Effector memory CD8-positive, alpha-beta T cell (primary cell): ENCODE measurements around the gene DCTN2.
"Not testable (repeated sequence)": the region's sequence is repeated elsewhere in the genome, so short reads cannot be mapped to it uniquely, and the experiment has no call there.

Experiments
- ATAC-seq: fragments of 150-1000 bp; cut with Tn5 transposase; replicated peaks from 2 replicates; pipeline ENCODE4 v1.10.0; 2021; ENCODE audit warnings: mild to moderate bottlenecking, moderate library complexity
- DNase-seq, 3 experiments: peaks; one replicate each; pipeline ENCODE4 v3.0.0; 2021
- H3K27ac Mint-ChIP-seq, 2 donors: one replicate each; pipeline ENCODE4 v1.8.0; 2022; ENCODE audit warnings: mild to moderate bottlenecking in 2 of 2, mixed read lengths in 2 of 2, moderate library complexity in 2 of 2
- H3K27me3 Mint-ChIP-seq, 2 donors: one replicate each; pipeline ENCODE4 v1.8.0; 2022; ENCODE audit warnings: mixed read lengths in 2 of 2
- H3K36me3 Mint-ChIP-seq: one replicate; pipeline ENCODE4 v1.8.0; 2022; ENCODE audit warnings: mild to moderate bottlenecking, moderate library complexity, mixed read lengths; ENCODE audit not compliant: insufficient read depth
- H3K4me1 Mint-ChIP-seq, 2 donors: one replicate each; pipeline ENCODE4 v1.8.0; 2022; ENCODE audit warnings: low read depth in 2 of 2, mixed read lengths in 2 of 2
- H3K4me3 Mint-ChIP-seq, 2 donors: one replicate each; pipeline ENCODE4 v1.8.0; 2022; ENCODE audit warnings: mild to moderate bottlenecking in 2 of 2, mixed read lengths in 2 of 2, moderate library complexity in 2 of 2
- H3K9me3 Mint-ChIP-seq, 2 donors: one replicate each; pipeline ENCODE4 v1.8.0; 2022; ENCODE audit warnings: mixed read lengths in 2 of 2
- total RNA-seq, 9 experiments: gene quantifications; one replicate each; lab custom pipeline; 2026; lab: John Stamatoyannopoulos, UW

DCTN2 gene
- total RNA-seq: 51.9 to 94.2 (median 77.6) reads per million in 9 experiments

GRCh38 chr12:57546438-57547287, at the start of gene DCTN2:
DCTN2 (minus strand) TSS chr12:57547192; CDS start chr12:57547063, 129 bp downstream.
- ATAC-seq (peak; percentile 95), DNase-seq (peak; percentile 84 to 90 (median 85))
- Mint-ChIP-seq H3K36me3 (peaks cover 26% of the 10 kb centered on the region), H3K4me1 (peaks cover 38 to 55% of the 10 kb centered on the region in 2 donors), H3K27ac (peak within 1 kb of the TSS; percentile 96 to 98), H3K4me3 (peak within 1 kb of the TSS; percentile 97 to 99), H3K9me3 (no peaks in the 10 kb centered on the region), H3K27me3 (peaks cover 0 to 7% of the 10 kb centered on the region in 2 donors)

- no peak overlapping the region for H3K27ac Mint-ChIP-seq
- peaks cover 19 to 28% of the 10 kb centered on the region in 2 donors for H3K4me1 Mint-ChIP-seq
- H3K27me3 Mint-ChIP-seq: no peaks in the 10 kb centered on the region
- H3K4me3 Mint-ChIP-seq: no peak overlapping the region
- DNase-seq (no peak), ATAC-seq (no peak)
- H3K9me3 Mint-ChIP-seq: no peaks in the 10 kb centered on the region
- peaks cover 30% of the 10 kb centered on the region for H3K36me3 Mint-ChIP-seq
Measured at GRCh38 chr12:57593187-57593586, 46.2 kb upstream of the DCTN2 start.

GRCh38 chr12:57592551-57593165, 45.7 kb upstream of the DCTN2 start:
- Mint-ChIP-seq H3K27ac (peak overlapping the region; percentile 81 to 85), H3K9me3 (no peaks in the 10 kb centered on the region), H3K36me3 (peaks cover 25% of the 10 kb centered on the region), H3K4me1 (peaks cover 19 to 28% of the 10 kb centered on the region in 2 donors), H3K4me3 (peak overlapping the region; percentile 80 to 88), H3K27me3 (no peaks in the 10 kb centered on the region)
- ATAC-seq (no peak), DNase-seq (no peak)

- DNase-seq (no peak), ATAC-seq (no peak)
- H3K4me1 Mint-ChIP-seq: peaks cover 19 to 28% of the 10 kb centered on the region in 2 donors
- H3K27me3 Mint-ChIP-seq: no peaks in the 10 kb centered on the region
- H3K4me3 Mint-ChIP-seq: peak overlapping the region; percentile 80 to 88
- peak overlapping the region; percentile 81 to 85 for H3K27ac Mint-ChIP-seq
- no peaks in the 10 kb centered on the region for H3K9me3 Mint-ChIP-seq
- peaks cover 21% of the 10 kb centered on the region for H3K36me3 Mint-ChIP-seq
Measured at GRCh38 chr12:57591782-57592325, 44.9 kb upstream of the DCTN2 start.

- H3K4me3 Mint-ChIP-seq: peak within 1 kb of the TSS; percentile 80 to 88
- H3K4me1 Mint-ChIP-seq: peaks cover 19 to 28% of the 10 kb centered on the region in 2 donors
- H3K27me3 Mint-ChIP-seq: no peaks in the 10 kb centered on the region
- H3K27ac Mint-ChIP-seq: peak within 1 kb of the TSS; percentile 81 to 85
- DNase-seq: peak; percentile 48 to 63 (median 59)
- no peaks in the 10 kb centered on the region for H3K9me3 Mint-ChIP-seq
- H3K36me3 Mint-ChIP-seq: peaks cover 16% of the 10 kb centered on the region
- peak; percentile 85 for ATAC-seq
Measured at GRCh38 chr12:57590864-57591781, 44.1 kb upstream of the DCTN2 start, which contains the start of gene PIP4K2C. PIP4K2C (plus strand) TSS chr12:57591192; CDS start chr12:57591290, 98 bp downstream.

GRCh38 chr12:57590479-57590863, 43.5 kb upstream of the DCTN2 start:
- Mint-ChIP-seq H3K27me3 (no peaks in the 10 kb centered on the region), H3K4me1 (peaks cover 19 to 28% of the 10 kb centered on the region in 2 donors), H3K36me3 (peaks cover 10% of the 10 kb centered on the region), H3K27ac (peak overlapping the region; percentile 81 to 85), H3K9me3 (no peaks in the 10 kb centered on the region), H3K4me3 (peak overlapping the region; percentile 80 to 88)
- ATAC-seq (no peak), DNase-seq (no peak)

- H3K36me3 Mint-ChIP-seq, ATAC-seq, H3K27ac Mint-ChIP-seq, H3K27me3 Mint-ChIP-seq, H3K4me3 Mint-ChIP-seq, H3K9me3 Mint-ChIP-seq, DNase-seq: not testable (repeated sequence)
- peaks cover 19 to 28% of the 10 kb centered on the region in 2 donors for H3K4me1 Mint-ChIP-seq
Measured at GRCh38 chr12:57588951-57589610, 42.1 kb upstream of the DCTN2 start.

- peaks cover 14 to 18% of the 10 kb centered on the region in 2 donors for H3K4me1 Mint-ChIP-seq
- H3K36me3 Mint-ChIP-seq: no peaks in the 10 kb centered on the region
- no peak overlapping the region for H3K4me3 Mint-ChIP-seq
- peaks cover 10% of the 10 kb centered on the region in 2 donors for H3K27me3 Mint-ChIP-seq
- no peak overlapping the region for H3K27ac Mint-ChIP-seq
- DNase-seq: no peak
- ATAC-seq: no peak
- no peaks in the 10 kb centered on the region for H3K9me3 Mint-ChIP-seq
Measured at GRCh38 chr12:57586832-57587429, 39.9 kb upstream of the DCTN2 start.

- H3K9me3 Mint-ChIP-seq: no peaks in the 10 kb centered on the region
- H3K36me3 Mint-ChIP-seq: no peaks in the 10 kb centered on the region
- DNase-seq (no peak), ATAC-seq (no peak)
- peaks cover 10% of the 10 kb centered on the region in 2 donors for H3K27me3 Mint-ChIP-seq
- no peak overlapping the region for H3K4me3 Mint-ChIP-seq
- peaks cover 9 to 10% of the 10 kb centered on the region in 2 donors for H3K4me1 Mint-ChIP-seq
- no peak overlapping the region for H3K27ac Mint-ChIP-seq
Measured at GRCh38 chr12:57586128-57586527, 39.1 kb upstream of the DCTN2 start.

- Mint-ChIP-seq H3K27me3 (peaks cover 10% of the 10 kb centered on the region in 2 donors), H3K36me3 (no peaks in the 10 kb centered on the region), H3K4me3 (no peak overlapping the region), H3K27ac (no peak overlapping the region), H3K4me1 (peaks cover 5% of the 10 kb centered on the region in 2 donors), H3K9me3 (no peaks in the 10 kb centered on the region)
- DNase-seq (no peak), ATAC-seq (no peak)
Measured at GRCh38 chr12:57585156-57585555, 38.2 kb upstream of the DCTN2 start.

GRCh38 chr12:57584690-57585089, 37.7 kb upstream of the DCTN2 start:
- H3K4me1 Mint-ChIP-seq: peaks cover 4 to 5% of the 10 kb centered on the region in 2 donors
- H3K36me3 Mint-ChIP-seq: no peaks in the 10 kb centered on the region
- no peaks in the 10 kb centered on the region for H3K9me3 Mint-ChIP-seq
- DNase-seq (no peak), ATAC-seq (no peak)
- H3K27ac Mint-ChIP-seq: no peak overlapping the region
- H3K4me3 Mint-ChIP-seq: no peak overlapping the region
- H3K27me3 Mint-ChIP-seq: peaks cover 10% of the 10 kb centered on the region in 2 donors

- no peak for DNase-seq
- Mint-ChIP-seq H3K4me3 (no peak overlapping the region), H3K4me1 (peaks cover 4 to 5% of the 10 kb centered on the region in 2 donors), H3K27ac (peak overlapping the region in 1 of 2 donors; percentile 15), H3K27me3 (peaks cover 10% of the 10 kb centered on the region in 2 donors), H3K9me3 (no peaks in the 10 kb centered on the region), H3K36me3 (no peaks in the 10 kb centered on the region)
- no peak for ATAC-seq
Measured at GRCh38 chr12:57584050-57584449, 37.1 kb upstream of the DCTN2 start.
